Upper lobe of left lung (tissue), 6 donors: ENCODE results near the gene PIK3C2A. TPM values are rescaled to one million over a fixed set of nuclear protein-coding genes. Genes with fewer than 3 reads are reported as not detected.

Source experiments
- ATAC-seq, 2 donors: fragments of 200-7000 bp; cut with Tn5 transposase; one replicate each; pipeline ENCODE4 v1.9.1; 2022; ENCODE audit warnings: mild to moderate bottlenecking in 2 of 2, moderate library complexity in 2 of 2; ENCODE audit not compliant: low FRiP score in 2 of 2
- DNase-seq, 2 donors: peaks; one replicate each; pipeline ENCODE4 v3.0.0-alpha.2; 2019 to 2020
- H3K27ac ChIP-seq, 4 donors: fragments of 200-600 bp; sonication (generic); one replicate each; pipeline ENCODE4 v1.5.1; 2016 to 2019
- H3K27me3 ChIP-seq, 4 donors: fragments of 200-600 bp; sonication (generic); one replicate each; pipeline ENCODE4 v1.5.1; 2017 to 2019
- H3K36me3 ChIP-seq, 4 donors: fragments of 200-600 bp; sonication (generic); one replicate each; pipeline ENCODE4 v1.5.1; 2016 to 2019
- H3K4me1 ChIP-seq, 4 donors: fragments of 200-600 bp; sonication (generic); one replicate each; pipeline ENCODE4 v1.5.1; 2018 to 2019
- H3K4me3 ChIP-seq, 4 donors: fragments of 200-600 bp; sonication (generic); one replicate each; pipeline ENCODE4 v1.5.1; 2017 to 2019; ENCODE audit warnings: mild to moderate bottlenecking in 2 of 4, moderate library complexity in 1 of 4
- H3K9me3 ChIP-seq, 4 donors: fragments of 200-600 bp; sonication (generic); one replicate each; pipeline ENCODE4 v1.5.1; 2018 to 2019
- EP300 ChIP-seq, 4 donors: sonication (generic); formaldehyde crosslinking; IDR thresholded peaks; one replicate each; pipeline ENCODE4 v1.5.1; 2017; ENCODE audit warnings: antibody characterized with exemption in 4 of 4, control low read depth in 2 of 4
- POLR2A ChIP-seq, 4 donors: fragments of 450-650 bp; IDR thresholded peaks; one replicate each; pipeline ENCODE4 v1.5.1; 2016 to 2017; ENCODE audit warnings: antibody characterized with exemption in 4 of 4, mild to moderate bottlenecking in 2 of 4
- POLR2AphosphoS5 ChIP-seq, 2 donors: sonication (generic); formaldehyde crosslinking; IDR thresholded peaks; one replicate each; pipeline ENCODE4 v1.5.1; 2017; ENCODE audit warnings: antibody characterized with exemption in 2 of 2
- WGBS, 2 donors: methylation state at CpG; one replicate each; pipeline ENCODE4 v1.1.5; 2017 to 2018; 5-methylcytosine and 5-hydroxymethylcytosine counted together
- total RNA-seq, 6 donors: library from RNA; depleted of rRNA in 4 of 6; stranded (reverse); fragments of >200 nt in 4 of 6; gene quantifications; one replicate each; pipeline versions ENCODE4 v1.1.0 to v1.2.1, GENCODE V29; 2016 to 2021
- TF ChIP-seq, protein P1 (sequence below), 6 experiments: fragments of 450-650 bp in 4 of 6; fragments of 200-600 bp in 2 of 6; sonication (generic) in 2 of 6; IDR thresholded peaks; one replicate each; pipeline ENCODE4 v1.5.1; 2016 to 2019; ENCODE audit warnings: antibody characterized with exemption in 6 of 6
- donor health status: DM: no; HTN: no; CAD: no; lungs with moderate emphysema.
- donor health status: DM: no; HTN: yes; CAD: no; lungs with severe emphysema.

Gene PIK3C2A
- total RNA-seq, 6 donors from 2014 or later = 41.0 to 90.2 (median 72.9) TPM

GRCh38 chr11:17171343-17171742 lies 36.4 kb downstream of the PIK3C2A start:
- Histone ChIP-seq H3K27ac (no peak overlapping the region), H3K4me1 (peaks cover 6 to 29% (median 14%) of the 10 kb centered on the region in 4 donors), H3K9me3 (no peaks in the 10 kb centered on the region), H3K27me3 (no peaks in the 10 kb centered on the region), H3K4me3 (no peak overlapping the region), H3K36me3 (peaks cover 0 to 25% (median 5%) of the 10 kb centered on the region in 4 donors)
- no peak for DNase-seq
- peak in 1 of 2 donors; percentile 36 for ATAC-seq
- 61 to 70% methylated on average over 2 of the region's 2 CpGs for WGBS, 2 donors
- no peak for TF ChIP-seq POLR2AphosphoS5 (IDR thresholded peaks at IDR 0.05)
- TF ChIP-seq EP300 (IDR thresholded peaks at IDR 0.05) = no peak
- TF ChIP-seq, protein P1, sequence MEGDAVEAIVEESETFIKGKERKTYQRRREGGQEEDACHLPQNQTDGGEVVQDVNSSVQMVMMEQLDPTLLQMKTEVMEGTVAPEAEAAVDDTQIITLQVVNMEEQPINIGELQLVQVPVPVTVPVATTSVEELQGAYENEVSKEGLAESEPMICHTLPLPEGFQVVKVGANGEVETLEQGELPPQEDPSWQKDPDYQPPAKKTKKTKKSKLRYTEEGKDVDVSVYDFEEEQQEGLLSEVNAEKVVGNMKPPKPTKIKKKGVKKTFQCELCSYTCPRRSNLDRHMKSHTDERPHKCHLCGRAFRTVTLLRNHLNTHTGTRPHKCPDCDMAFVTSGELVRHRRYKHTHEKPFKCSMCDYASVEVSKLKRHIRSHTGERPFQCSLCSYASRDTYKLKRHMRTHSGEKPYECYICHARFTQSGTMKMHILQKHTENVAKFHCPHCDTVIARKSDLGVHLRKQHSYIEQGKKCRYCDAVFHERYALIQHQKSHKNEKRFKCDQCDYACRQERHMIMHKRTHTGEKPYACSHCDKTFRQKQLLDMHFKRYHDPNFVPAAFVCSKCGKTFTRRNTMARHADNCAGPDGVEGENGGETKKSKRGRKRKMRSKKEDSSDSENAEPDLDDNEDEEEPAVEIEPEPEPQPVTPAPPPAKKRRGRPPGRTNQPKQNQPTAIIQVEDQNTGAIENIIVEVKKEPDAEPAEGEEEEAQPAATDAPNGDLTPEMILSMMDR (IDR thresholded peaks at IDR 0.05) = no peak
- TF ChIP-seq POLR2A (IDR thresholded peaks at IDR 0.05) = no peak

DNA sequence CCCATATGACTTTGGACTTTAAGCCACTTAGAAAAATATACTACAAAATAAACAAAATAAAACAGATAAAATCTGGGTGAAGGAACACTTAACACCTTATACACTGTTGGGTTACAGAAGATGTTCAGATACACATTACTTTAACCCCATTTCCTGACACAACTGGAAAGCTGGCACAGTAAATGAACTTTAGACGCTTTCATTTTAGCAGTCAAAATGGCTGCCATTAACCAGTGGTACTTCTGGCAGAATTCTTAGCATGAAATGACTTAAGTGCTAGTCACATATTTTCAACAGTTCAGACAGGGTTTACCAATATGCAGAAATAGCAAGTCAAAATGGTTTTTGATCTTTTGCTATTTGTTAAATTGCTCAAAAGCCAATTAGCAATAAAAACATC lies 37.9 kb downstream of the PIK3C2A start:
- DNase-seq (no peak), ATAC-seq (no peak)
- 76 to 84% methylated on average over 1 of the region's 1 CpG for WGBS, 2 donors
- no peak overlapping the region for H3K4me3 ChIP-seq
- H3K27ac ChIP-seq = no peak overlapping the region
- H3K27me3 ChIP-seq = no peaks in the 10 kb centered on the region
- no peaks in the 10 kb centered on the region for H3K9me3 ChIP-seq
- H3K36me3 ChIP-seq = peaks cover 0 to 25% (median 5%) of the 10 kb centered on the region in 4 donors
- TF ChIP-seq, protein P1 (IDR thresholded peaks at IDR 0.05) = no peak
- TF ChIP-seq POLR2A (IDR thresholded peaks at IDR 0.05) (no peak), POLR2AphosphoS5 (IDR thresholded peaks at IDR 0.05) (no peak), EP300 (IDR thresholded peaks at IDR 0.05) (no peak)
- peaks cover 16 to 41% (median 21%) of the 10 kb centered on the region in 4 donors for H3K4me1 ChIP-seq

GRCh38 chr11:17165247-17165890 lies 42.4 kb downstream of the PIK3C2A start:
- no peak overlapping the region for H3K4me3 ChIP-seq
- no peak for ATAC-seq
- no peak for DNase-seq
- peak overlapping the region in 3 of 4 donors; percentile 57 to 70 (median 64) for H3K27ac ChIP-seq
- no peaks in the 10 kb centered on the region for H3K27me3 ChIP-seq
- 91 to 93% methylated on average over 11 of the region's 11 CpGs for WGBS, 2 donors
- TF ChIP-seq, protein P1 (IDR thresholded peaks at IDR 0.05) = no peak
- TF ChIP-seq EP300 (IDR thresholded peaks at IDR 0.05) = no peak
- no peak for TF ChIP-seq POLR2AphosphoS5 (IDR thresholded peaks at IDR 0.05)
- TF ChIP-seq POLR2A (IDR thresholded peaks at IDR 0.05) = no peak
- H3K36me3 ChIP-seq = peaks cover 0 to 25% (median 5%) of the 10 kb centered on the region in 4 donors
- H3K4me1 ChIP-seq = peaks cover 41 to 70% (median 56%) of the 10 kb centered on the region in 4 donors
- no peaks in the 10 kb centered on the region for H3K9me3 ChIP-seq

DNA sequence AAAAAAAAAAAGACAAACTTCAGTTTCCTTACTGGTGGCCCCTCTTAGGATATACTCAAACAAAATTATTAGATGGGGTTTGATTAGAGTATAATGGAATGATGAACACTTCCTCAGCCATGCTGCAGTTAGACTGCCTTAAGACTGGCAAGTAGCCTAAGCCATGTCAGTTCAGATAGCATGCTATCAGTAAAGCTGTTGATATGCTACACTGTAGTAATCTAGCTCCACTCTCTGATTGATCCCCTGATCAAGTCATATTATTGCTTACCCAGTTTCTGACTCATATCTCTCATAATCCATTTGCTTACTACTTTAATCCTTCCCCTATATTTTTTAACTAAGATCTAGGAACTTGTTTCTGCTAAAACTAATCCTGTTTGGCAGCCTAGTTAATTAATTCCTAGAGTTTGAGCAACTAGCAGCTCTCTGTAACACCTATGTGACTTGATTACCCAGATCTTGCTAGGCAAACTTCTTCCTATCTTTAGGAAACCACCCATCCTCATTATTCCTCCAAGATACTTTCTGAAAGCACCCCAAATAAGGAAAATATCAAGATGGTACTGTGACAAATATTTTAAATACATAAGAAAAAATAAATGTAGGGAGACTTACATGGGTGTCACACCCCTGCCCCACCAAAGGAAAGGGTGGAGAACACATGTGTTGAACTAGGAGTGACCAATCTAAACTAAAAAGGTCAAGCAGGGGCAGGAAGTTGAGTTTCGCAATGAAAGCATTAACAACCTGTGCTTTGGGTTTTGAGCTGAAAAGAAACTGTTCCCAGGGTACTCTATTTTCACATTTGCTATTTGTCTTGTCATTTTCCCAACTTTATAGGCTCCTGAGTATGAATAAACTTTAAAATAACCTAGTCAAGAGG lies 43.2 kb downstream of the PIK3C2A start:
- DNase-seq = peak in 1 of 2 donors; percentile 53
- peak overlapping the region in 3 of 4 donors; percentile 57 to 70 (median 64) for H3K27ac ChIP-seq
- TF ChIP-seq POLR2A (IDR thresholded peaks at IDR 0.05) (no peak), EP300 (IDR thresholded peaks at IDR 0.05) (no peak), POLR2AphosphoS5 (IDR thresholded peaks at IDR 0.05) (no peak)
- TF ChIP-seq, protein P1 (IDR thresholded peaks at IDR 0.05) = no peak

More for the DNA sequence above, 43.2 kb downstream of the PIK3C2A start:
- peaks cover 0 to 24% (median 5%) of the 10 kb centered on the region in 4 donors for H3K36me3 ChIP-seq
- ATAC-seq = peak in 1 of 2 donors; percentile 39
- H3K27me3 ChIP-seq = no peaks in the 10 kb centered on the region
- H3K9me3 ChIP-seq = no peaks in the 10 kb centered on the region
- 32 to 52% methylated on average over 1 of the region's 1 CpG for WGBS, 2 donors
- peaks cover 38 to 71% (median 55%) of the 10 kb centered on the region in 4 donors for H3K4me1 ChIP-seq
- no peak overlapping the region for H3K4me3 ChIP-seq
